OCI-LY3 (cell line): ENCODE measurements around the gene OR51B4.
"Not testable (repeated sequence)": the region's sequence is repeated elsewhere in the genome, so short reads cannot be mapped to it uniquely, and the experiment has no call there.

ENCODE experiments used
- EZH2phosphoT487 ChIP-seq: fragments of 200-600 bp; shearing (Covaris generic); IDR thresholded peaks from 2 replicates; pipeline ENCODE4 v1.6.1; 2018; ENCODE audit warnings: antibody characterized with exemption, mixed run types, low read depth
- TF ChIP-seq, protein P1 (sequence below): fragments of 200-600, 300-600 bp; sonication (generic); IDR thresholded peaks from 2 replicates; pipeline ENCODE4 v1.5.1; 2014; ENCODE audit warnings: antibody characterized with exemption, low read length, low read depth

DNA sequence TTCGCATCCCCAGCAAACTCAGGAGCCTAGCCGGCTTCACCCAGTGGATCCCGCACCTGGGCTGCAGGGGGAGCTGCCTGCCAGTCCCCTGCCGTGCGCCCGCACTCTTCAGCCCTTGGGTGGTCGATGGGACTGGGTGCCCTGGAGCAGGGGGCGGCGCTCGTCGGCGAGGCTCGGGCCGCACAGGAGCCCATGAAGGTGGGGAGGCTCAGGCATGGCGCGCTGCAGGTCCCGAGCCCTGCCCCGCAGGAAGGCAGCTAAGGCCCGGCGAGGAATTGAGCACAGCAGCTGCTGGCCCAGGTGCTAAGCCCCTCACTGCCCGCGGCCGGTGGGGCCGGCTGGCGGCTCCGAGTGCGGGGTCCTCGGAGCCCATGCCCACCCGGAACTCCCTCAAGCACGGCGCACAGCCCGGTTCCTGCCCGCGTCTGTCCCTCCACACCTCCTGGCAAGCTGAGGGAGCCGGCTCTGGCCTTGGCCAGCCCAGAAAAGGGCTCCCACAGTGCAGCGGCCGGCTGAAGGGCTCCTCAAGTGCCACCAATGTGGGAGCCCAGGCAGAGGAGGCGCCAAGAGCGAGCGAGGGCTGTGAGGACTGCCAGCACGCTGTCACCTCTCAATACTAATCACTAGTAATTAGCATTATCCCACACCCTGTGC, 7.3 kb downstream of the OR51B4 start:
- TF ChIP-seq, protein P1, sequence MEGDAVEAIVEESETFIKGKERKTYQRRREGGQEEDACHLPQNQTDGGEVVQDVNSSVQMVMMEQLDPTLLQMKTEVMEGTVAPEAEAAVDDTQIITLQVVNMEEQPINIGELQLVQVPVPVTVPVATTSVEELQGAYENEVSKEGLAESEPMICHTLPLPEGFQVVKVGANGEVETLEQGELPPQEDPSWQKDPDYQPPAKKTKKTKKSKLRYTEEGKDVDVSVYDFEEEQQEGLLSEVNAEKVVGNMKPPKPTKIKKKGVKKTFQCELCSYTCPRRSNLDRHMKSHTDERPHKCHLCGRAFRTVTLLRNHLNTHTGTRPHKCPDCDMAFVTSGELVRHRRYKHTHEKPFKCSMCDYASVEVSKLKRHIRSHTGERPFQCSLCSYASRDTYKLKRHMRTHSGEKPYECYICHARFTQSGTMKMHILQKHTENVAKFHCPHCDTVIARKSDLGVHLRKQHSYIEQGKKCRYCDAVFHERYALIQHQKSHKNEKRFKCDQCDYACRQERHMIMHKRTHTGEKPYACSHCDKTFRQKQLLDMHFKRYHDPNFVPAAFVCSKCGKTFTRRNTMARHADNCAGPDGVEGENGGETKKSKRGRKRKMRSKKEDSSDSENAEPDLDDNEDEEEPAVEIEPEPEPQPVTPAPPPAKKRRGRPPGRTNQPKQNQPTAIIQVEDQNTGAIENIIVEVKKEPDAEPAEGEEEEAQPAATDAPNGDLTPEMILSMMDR = not testable (repeated sequence)
- TF ChIP-seq EZH2phosphoT487 = not testable (repeated sequence)
